DMS53 treated with DMSO at 0.1 percent for 48 hours (cell line): ENCODE measurements around the gene FABP6.
A peak's percentile ranks its signal among the peaks of the same experiment; 100 is the strongest.
"Not testable (repeated sequence)": the region's sequence is repeated elsewhere in the genome, so short reads cannot be mapped to it uniquely, and the experiment has no call there.

ENCODE experiments used
- DNase-seq: peaks from one replicate; lab custom pipeline; 2025; ENCODE audit not compliant: unreplicated experiment; lab: John Stamatoyannopoulos, UW

The FABP6 gene, protein sequence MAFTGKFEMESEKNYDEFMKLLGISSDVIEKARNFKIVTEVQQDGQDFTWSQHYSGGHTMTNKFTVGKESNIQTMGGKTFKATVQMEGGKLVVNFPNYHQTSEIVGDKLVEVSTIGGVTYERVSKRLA

DNA sequence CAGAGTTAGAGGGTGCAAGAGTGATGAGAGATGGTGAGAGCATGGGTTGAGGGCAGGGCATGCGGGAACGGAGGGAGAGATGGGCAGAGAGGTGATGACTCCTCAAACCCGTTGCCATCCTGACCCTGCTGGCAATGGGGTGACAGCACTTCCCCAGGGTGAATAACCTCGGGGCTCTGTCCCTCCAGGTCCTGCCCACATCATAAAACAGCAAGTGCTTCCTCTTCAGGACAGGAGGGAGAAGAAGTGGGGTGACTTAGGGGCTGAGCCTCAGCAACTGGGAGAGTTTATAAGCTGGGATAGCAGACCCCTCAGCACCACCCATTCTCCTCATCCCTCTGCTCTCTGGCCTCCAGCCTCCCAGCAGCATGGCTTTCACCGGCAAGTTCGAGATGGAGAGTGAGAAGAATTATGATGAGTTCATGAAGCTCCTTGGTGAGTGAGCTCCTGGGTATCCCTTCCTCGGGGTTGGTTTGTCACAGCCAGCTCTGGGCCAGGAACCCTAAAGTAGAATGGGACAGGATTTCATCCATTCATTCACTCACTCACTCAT is at the start of gene FABP6:
Gene FABP6 (plus strand): TSS at position 317 of the 553 bp plus-strand sequence. CDS start 52 bp downstream, at position 369.
- DNase-seq, result no peak

DNA sequence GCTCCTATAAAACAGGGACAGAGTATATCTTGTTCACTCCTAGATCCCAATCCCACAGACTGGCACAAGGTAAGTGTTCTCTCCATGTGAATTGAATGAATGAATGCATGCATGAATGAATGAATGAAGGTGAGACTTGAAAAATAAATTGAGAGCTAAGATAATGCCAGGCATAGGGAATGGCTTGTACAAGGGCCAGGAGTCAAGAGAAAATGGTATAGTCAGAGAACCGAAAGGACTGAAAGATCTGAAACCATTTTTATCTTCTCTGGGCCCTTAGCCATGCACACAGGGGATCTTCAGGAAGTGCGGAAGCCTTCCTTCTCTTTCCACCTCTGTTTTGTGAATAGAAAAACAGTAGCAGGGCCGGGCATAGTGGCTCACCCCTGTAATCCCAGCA is 48.4 kb upstream of the FABP6 start:
- DNase-seq, result no peak

DNA sequence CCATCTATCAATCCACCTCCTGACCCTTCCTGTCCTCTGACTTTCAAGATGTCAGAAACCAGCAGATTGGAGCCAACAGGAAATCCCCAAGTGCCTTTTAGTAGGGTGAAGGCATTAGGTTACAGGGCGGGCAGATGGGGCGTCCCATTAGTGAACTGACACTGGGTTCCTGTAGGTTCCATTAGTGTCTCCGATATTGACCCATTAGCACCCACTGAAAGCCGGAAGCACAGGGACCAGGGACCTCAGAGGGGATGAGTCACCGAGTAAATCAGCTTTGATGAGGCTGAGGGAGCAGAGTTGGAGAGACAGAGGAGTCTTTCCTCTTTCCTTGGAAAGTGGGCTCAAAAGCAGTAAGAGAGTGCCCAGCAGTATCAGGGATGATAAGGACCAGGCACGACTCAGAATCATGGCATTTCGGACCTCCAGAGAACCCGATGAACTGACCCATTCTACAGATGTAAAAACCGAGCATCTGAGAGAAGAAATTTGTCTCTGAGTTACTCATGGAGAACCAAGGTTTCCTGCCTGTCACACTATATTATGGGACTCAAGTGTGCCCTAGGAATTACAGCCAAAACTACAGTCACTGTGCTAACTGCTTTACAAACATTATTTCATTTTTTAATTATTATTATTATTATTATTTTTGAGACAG is 47.2 kb upstream of the FABP6 start:
- peak; percentile 61 for DNase-seq

DNA sequence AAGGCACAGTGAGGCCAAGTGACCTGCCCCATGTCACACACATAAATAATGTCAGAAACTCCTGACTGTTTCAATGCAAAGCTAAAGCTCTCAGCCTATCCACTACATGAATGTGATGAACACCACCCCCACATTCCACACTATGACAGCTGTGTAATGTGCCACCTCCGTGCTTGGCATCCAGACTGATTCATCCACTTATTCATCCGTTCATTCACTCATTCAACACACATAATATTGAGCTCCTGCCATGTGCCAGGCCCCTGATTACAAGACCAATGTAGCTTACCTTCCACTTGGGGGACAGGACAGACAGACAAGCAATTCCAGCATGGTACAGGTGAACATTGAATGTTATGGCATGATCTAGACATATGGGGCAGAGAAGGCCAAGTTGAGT is 46.2 kb upstream of the FABP6 start:
- no peak for DNase-seq

DNA sequence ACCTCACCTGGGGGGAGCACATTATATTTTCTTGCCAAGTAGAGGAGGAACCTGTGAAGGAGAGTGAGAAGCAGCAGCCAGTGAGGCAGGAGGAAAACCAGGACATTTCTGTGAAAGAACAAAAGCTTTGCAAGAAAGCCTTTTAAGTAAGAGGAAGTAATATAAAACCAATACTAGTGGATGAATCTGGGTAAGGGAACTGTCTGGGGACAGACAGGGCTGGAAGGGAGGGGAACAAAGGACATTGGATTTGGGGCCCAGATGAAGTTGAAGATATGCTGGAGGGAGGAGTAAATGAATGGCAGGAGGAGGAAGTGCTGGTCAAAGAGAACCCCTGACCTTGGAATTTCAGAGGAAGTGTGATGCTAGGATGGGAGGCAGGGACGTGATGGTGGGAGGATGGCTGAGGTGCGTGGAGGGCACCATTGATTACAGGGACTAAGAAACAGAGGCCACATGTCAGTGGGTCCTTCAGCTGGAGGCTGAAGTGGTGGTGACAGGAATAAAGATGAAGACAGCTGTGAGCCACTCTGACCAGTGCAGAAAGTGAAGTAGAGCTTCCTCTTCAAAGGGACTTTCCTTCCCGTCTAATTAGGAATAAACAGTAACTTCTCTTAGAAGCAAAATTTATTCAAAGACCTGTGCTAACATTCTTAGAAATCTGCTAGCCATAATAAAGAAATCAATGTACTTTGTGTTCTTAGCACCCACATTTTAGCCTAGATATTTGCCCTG is 43.5 kb upstream of the FABP6 start:
- no peak for DNase-seq

DNA sequence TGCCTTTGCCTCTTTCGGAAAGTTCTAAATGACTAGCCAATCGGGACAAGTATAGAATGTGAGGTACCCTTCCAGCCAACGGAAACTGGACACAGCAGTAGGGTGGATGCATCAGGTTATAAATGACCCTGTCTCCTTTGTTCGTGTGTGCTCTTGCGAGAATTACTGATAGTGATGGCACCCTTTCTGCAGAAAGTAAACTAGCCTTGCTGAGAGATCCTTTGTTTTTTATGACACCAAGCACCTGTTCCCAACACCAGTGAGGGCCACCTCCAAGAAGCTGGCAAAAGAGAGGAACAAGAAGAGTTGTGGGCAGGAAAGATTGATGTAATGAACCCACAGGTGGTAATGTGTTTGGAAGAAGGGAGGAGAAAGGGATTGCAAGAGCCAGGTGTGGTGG is 42.8 kb upstream of the FABP6 start:
- DNase-seq, result no peak

DNA sequence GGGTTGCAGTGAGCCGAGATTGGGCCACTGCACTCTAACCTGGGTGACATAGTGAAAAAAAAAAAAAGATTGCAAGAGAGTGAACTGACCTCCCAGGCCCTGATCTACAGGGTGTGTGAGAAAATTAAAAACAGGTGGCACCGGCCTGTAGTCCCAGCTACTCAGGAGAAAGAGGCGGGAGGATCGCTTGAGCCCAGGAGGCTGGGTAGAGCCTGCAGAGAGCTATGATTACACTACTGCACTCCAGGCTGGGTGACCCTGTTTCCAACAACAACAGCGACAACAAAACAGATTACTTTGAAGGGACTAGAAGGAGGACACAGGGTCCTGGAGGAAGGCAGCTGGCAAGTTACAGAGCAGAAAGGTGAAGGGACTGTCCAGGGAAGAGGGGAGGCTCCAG is 42.2 kb upstream of the FABP6 start:
- DNase-seq, result no peak

DNA sequence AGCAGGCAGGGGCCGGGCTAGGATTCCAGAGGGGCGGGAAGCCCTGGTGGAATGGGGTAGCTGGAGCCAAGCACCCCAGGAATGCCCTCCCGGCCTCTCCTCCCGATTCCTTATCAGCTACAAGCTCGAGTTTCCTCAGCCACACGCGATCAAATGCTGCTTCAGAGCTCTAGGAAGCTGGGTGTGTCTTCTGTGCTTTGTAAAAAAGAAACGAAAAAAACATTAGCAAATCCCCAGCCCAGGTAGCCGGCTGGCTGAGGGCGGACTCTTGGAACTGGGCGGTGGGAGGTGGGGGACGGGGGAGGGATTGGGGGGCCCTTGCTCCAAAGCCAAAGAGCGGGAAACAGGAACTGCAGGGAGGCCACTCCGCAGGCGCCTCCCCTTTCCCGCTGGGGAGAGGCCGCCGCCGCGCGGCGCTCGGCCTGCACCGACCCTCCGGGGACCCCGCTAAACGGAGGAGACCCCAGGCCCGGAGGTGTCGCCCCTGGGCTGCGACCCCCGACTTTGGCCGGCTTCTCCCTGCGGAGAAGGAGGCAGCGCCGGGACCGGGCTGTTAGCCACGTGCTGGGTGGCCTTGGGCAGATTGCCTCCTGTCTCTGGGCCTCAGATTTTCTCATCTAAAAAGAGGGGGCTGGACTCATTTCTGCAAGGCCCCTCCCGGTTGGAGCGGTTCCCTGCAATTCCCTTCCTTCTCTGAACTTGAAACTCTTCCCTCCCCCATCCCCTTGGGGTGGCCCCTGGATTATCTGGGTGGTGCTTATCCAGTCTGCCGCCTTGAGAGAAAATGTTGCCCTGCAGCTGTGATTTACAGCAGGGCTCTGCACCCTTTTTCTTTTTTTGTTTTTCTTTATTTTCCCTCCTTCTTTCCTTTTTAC is 40.9 kb upstream of the FABP6 start:
- DNase-seq, result no peak

DNA sequence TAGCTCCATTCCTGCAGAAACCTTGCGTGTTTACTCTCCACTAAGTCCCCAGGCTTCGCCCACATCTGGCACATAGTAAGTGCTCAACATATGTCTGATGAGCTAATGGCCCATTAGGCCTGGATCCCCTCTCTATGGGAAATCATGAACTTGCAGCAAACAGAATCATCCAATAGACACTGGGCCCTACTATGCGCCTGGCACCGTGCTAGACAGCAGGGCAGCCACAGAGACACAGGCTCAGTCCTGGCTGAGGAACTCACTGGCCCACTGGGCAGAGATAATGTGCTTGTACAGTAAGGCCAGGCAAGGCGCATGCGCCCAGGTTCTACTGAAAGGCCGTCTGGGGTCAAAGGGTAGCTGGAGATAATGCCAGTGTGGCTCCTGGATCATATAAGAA is 36.9 kb upstream of the FABP6 start:
- no peak for DNase-seq

DNA sequence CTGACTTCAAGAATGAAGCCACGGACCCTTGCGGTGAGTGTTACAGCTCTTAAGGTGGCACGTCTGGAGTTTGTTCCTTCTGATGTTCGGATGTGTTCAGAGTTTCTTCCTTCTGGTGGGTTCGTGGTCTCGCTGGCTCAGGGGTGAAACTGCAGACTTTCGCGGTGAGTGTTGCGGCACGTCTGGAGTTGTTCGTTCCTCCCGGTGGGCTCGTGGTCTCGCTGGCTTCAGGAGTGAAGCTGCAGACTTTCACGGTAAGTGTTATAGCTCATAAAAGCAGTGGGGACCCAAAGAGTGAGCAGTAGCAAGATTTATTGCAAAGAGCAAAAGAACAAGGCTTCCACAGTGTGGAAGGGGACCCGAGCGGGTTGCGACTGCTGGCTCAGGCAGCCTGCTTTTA is 36.2 kb upstream of the FABP6 start:
- not testable (repeated sequence) for DNase-seq

DNA sequence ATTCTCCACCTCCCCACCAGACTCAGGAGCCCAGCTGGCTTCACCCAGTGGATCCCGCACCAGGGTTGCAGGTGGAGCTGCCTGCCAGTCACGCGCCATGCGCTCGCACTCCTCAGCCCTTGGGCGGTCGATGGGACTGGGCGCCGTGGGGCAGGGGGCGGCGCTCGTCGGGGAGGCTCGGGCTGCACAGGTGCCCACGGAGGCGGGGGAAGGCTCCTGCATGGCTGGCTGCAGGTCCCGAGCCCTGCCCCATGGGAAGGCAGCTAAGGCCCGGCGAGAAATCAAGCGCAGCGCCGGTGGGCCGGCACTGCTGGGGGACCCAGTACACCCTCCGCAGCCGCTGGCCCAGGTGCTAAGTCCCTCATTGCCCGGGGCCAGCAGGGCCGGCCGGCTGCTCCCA is 35.5 kb upstream of the FABP6 start:
- DNase-seq, result not testable (repeated sequence)

DNA sequence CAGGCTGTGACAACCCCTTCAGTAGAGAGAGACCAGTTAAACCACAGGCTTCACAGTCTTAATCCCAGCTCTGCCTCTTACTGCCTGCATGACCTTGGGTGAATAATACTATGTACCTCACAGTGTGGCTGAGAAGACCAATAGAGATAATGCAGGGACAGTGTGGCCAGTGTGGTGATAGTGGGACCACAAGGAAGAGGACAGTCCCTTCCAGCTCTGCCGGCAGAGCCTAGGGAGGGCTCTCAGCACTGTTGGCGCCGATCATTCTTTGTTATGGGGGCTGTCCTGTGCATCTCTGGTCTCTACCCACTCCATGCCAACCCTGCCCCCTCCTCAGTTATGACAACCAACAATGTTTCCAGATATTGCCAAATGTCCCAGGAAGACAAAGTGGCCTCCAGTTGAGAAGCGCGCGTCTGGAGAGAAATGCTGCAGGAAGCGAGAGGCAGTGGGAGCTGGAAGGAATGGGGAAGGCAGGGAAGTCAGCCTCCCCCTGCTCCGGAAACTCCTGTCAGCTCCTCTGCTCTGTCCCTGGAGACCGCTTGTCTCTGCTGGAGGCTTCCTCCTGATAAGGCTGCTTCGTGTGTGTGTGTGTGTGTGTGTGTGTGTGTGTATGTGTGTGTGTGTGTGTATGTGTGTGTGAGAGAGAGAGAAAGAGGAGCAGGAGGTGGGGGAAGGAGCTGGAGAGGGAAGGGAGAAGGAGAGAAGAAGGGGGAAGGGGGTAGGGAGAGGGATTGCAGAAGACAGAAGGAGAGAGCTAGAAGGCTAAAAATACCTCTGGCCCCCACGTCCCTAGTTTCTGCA is 31.8 kb upstream of the FABP6 start:
- no peak for DNase-seq

DNA sequence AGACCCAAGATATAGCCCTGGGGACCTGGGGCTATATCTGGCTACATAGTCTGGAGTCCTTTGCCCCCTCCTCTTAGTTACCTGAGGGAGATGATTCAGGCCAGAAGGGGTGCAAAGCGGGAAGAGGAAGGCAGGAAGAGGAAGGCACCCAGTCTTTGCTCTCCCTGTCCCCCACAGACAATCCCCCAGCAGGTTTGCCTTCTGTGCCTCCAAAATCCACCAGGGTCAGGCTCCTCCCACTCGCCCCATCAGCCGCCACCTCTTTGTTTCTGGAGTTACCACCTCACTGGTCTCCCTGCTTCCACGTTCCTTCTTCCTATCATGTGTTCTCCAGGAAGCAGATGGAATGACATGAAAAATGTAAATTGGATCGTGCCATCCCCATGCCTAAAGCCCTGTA is 31.2 kb upstream of the FABP6 start:
- DNase-seq, result no peak

DNA sequence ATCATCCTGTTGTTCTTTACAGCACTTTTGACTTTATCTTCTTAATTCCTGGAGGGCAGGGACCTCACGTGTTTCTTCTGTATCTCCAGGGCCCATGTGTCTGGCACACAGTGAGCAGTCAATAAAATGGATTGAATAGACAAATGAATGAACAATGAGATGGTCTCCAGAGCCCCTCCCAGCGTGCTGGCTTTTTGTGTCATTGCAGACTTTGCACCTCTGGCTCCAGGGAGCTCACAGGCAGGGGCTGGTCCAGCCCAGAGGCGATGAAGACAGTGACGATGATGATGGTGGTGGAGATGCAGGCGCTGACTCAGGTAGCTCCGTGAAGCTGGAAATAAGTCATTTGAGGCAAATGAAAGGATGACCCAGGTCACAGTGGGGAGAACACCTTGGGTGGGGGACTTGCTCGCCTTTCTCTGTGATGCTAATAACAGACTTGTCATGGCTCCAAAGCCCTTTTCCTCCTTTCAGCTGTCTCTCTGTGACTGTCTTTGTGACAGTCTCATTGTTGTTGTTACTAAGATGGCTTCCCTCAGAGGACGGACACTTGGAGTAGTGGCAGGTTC is 30.4 kb upstream of the FABP6 start:
- DNase-seq, result no peak

DNA sequence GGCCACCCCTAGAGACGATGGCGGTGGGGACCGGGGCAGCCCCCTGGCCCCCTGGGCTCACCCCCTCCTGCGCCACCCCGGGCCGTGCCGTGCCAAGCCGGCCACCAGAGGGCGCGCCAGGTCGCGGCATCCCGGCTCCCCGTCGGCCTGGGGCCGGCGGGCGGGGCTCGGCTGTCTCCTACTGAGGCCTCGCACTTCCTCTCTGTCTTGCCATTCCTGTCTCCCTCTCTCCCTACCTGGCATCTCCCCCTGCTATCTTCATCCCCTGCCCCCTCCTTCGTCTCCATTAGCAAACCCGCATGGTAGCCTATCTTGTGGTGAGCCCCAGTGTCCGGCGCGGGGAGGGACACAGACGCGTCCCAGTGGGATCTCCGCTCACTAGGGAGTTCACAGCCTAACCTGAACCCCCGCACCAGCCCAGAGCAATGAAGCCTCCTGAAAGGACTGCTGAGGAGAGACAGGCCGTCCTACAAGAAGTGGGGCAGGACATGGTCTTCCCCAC is 29.8 kb upstream of the FABP6 start:
- peak; percentile 58 for DNase-seq

DNA sequence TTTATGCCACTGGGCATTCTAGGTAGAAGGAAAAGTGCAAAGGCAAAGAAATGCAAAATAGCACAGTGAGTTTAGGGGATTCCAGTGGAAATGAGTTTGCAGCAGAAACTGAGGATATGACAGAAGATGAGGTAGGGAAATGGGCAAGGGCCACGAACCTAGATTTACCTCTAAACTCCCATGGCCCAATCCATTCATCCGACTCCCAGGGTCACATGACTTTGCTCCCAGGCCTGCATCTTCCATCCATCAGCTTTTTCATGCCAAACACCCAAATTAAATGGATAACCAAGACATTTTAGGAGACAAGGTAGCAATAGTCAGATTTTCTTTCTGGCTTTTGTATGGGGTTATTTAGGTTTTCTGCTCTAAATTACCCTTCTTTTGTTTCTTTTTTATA is 22.2 kb upstream of the FABP6 start:
- no peak for DNase-seq

DNA sequence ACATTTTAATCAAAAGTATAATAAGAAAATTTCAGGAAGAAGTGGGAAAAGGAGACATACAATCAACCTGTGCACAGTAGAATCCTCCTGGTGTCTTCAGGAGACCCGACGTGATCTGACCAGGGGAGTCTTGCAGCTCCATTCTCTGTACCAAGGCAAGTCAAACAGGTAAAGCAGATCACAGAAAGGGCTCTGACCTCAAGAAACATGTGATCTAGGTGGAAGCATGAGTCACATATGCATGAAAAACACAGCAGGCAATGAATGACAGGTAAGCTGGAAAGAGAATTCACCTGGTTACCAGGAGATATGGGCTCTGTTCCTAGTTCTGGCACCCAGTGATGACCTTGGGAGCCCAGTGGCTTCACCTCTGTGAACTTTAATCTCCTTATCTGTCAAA is 19.4 kb upstream of the FABP6 start:
- peak; percentile 59 for DNase-seq

DNA sequence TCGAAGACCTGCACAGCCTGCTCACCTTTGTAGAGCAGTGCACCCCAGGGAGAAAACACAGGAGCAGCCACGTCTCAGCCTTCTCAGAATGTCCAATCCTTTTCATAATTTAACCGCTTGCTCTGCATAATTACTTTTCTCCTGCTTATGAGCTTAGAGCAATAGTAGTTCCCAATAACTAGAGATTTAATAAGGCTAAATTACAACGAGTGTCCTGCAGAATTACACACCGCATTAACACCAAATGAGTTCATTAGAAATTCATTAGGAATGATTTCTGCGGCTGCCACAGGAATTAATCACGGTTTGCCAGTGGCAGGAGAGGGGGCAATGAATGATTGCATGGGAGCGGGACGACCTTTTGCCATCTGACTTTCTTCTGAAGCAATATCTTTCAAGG is 18.7 kb upstream of the FABP6 start:
- DNase-seq, result no peak

DNA sequence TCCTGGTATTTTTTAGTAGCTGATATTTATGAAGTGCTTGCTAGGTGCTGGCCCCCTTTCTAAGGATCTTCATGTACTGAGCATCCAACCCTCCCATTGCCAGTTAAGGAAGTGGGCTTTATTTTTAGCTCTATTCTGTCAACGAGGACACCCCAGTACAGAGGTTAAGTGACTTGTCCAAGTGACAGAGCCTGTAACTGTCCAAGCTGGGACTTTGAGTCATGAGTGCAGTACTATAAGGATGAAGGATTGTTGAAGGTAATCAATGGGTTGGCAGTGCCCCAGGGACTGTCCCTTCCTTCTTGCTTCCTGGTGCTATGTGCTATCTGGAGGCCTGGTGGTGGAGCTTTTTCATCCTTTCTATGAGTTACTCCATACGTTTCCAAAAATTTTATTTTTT is 18.0 kb upstream of the FABP6 start:
- no peak for DNase-seq

DNA sequence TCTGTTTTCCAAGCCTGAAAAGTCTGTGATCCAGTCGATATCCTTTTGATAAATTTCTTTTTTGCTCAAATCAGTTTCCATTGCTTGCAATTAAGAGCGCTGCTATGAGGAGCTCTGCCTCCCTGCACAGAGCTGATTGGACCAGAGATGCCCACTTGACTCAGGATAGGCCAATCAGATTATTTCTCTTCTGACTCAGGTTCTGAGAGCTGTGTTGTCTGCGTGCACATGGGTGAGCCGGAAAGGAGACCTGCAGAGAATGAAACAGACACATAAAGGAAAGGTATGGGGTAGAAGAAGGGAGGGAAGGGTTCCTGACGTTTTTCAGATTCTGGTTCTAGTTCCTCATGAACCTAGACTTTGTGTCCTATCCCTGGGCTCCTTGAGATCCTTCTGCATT is 15.8 kb upstream of the FABP6 start:
- peak; percentile 73 for DNase-seq
